ENCODE measurements around the gene CAPN12.

The CAPN12 gene

GRCh38 chr19:38695317-38695683 lies 49.0 kb downstream of the CAPN12 start:
- no peak for DNase-seq

- DNase-seq: no peak
These were observed 50.7 kb downstream of the CAPN12 start for GRCh38 chr19:38693380-38694223.

GRCh38 chr19:38692458-38693379 lies 51.6 kb downstream of the CAPN12 start:
- DNase-seq: no peak

- DNase-seq: no peak
These were observed 52.3 kb downstream of the CAPN12 start for GRCh38 chr19:38691938-38692457.

GRCh38 chr19:38690832-38691231 lies 53.4 kb downstream of the CAPN12 start:
- no peak for DNase-seq

- DNase-seq: no peak
These were observed 54.1 kb downstream of the CAPN12 start for GRCh38 chr19:38690146-38690545.

- no peak for DNase-seq
These were observed 56.4 kb downstream of the CAPN12 start for GRCh38 chr19:38687837-38688378.

GRCh38 chr19:38686530-38686888 lies 57.8 kb downstream of the CAPN12 start:
- peak; percentile 19 to 26 for DNase-seq

GRCh38 chr19:38685666-38686529 lies 58.4 kb downstream of the CAPN12 start:
- no peak for DNase-seq

GRCh38 chr19:38684862-38685665 lies 59.2 kb downstream of the CAPN12 start:
- no peak for DNase-seq

- DNase-seq: peak in 1 of 2 donors; percentile 39
These were observed 60.0 kb downstream of the CAPN12 start for GRCh38 chr19:38684078-38684861.

GRCh38 chr19:38683393-38684077 lies 60.7 kb downstream of the CAPN12 start:
- DNase-seq: peak; percentile 50 to 52

GRCh38 chr19:38682872-38683392 lies 61.3 kb downstream of the CAPN12 start:
- DNase-seq: no peak

GRCh38 chr19:38682195-38682867 lies 61.9 kb downstream of the CAPN12 start:
- DNase-seq: no peak

Data from stimulated activated CD4-positive, alpha-beta T cell treated with anti-CD3 and anti-CD28 coated beads, Interleukin-2, amount 100 ng/mL, for 24 hours (primary cell).